SK-N-SH (cell line): ENCODE measurements around the gene ZDHHC11B. TPM values are rescaled to one million over a fixed set of nuclear protein-coding genes. Genes with fewer than 3 reads are reported as not detected.
"Not testable (repeated sequence)": the region's sequence is repeated elsewhere in the genome, so short reads cannot be mapped to it uniquely, and the experiment has no call there.

Experiments used
- CTCF ChIA-PET: fragments of 300-600, 350-600 bp; formaldehyde crosslinking; extraction: SDS; loops from one replicate; lab custom pipeline; 2021; lab: Yijun Ruan, JAX
- POLR2A ChIA-PET: fragments of 350-600 bp; sonication (Branson Sonifier 250); formaldehyde crosslinking; extraction: SDS; loops from one replicate; lab custom pipeline; 2020; ENCODE audit warnings: antibody characterized with exemption, inconsistent platforms; lab: Yijun Ruan, JAX
- DNase-seq: peaks from one replicate; pipeline ENCODE4 v3.0.0; 2012
- H2AFZ ChIP-seq: fragments of 200-600 bp; sonication (generic); 2 replicates; pipeline ENCODE4 v1.8.1; 2016; ENCODE audit warnings: antibody characterized with exemption, mild to moderate bottlenecking, low read depth
- H3F3A ChIP-seq: fragments of 200-600 bp; sonication (generic); replicated peaks from 2 replicates; pipeline ENCODE3; 2016; ENCODE audit warnings: antibody characterized with exemption, mild to moderate bottlenecking; ENCODE audit not compliant: insufficient read depth
- H3K27ac ChIP-seq, 2 experiments: fragments of 200-500 bp in 1 of 2; fragments of 200-600 bp in 1 of 2; sonication (Bioruptor generic) in 1 of 2; sonication (generic), shearing (Covaris generic) in 1 of 2; 2 replicates each; pipeline versions ENCODE4 v1.5.1 to v1.6.1; 2014 to 2016; ENCODE audit warnings: low read depth in 2 of 2, inconsistent platforms in 1 of 2, low read length in 1 of 2, mild to moderate bottlenecking in 1 of 2, mixed read lengths in 1 of 2
- H3K27me3 ChIP-seq: fragments of 200-600 bp; sonication (generic), shearing (Covaris generic); 2 replicates; pipeline ENCODE4 v1.6.1; 2016; ENCODE audit warnings: mixed run types; ENCODE audit not compliant: insufficient read depth
- H3K36me3 ChIP-seq, 2 experiments: fragments of 200-500 bp in 1 of 2; fragments of 200-600 bp in 1 of 2; sonication (Bioruptor generic) in 1 of 2; sonication (generic) in 1 of 2; replicated peaks in 1 of 2; 2 replicates each; pipeline versions ENCODE3 to v1.5.1; 2014 to 2016; ENCODE audit warnings: low read length in 1 of 2, mild to moderate bottlenecking in 1 of 2; ENCODE audit not compliant: insufficient read depth in 2 of 2, control insufficient read depth in 1 of 2
- H3K4me1 ChIP-seq, 2 experiments: fragments of 200-500 bp in 1 of 2; fragments of 200-600 bp in 1 of 2; sonication (Bioruptor generic) in 1 of 2; sonication (generic), shearing (Covaris generic) in 1 of 2; 2 replicates each; pipeline versions ENCODE4 v1.5.1 to v1.6.1; 2014 to 2016; ENCODE audit warnings: low read depth in 1 of 2, low read length in 1 of 2, mixed run types in 1 of 2; ENCODE audit not compliant: insufficient read depth in 2 of 2, control insufficient read depth in 1 of 2
- H3K4me2 ChIP-seq: fragments of 200-600 bp; sonication (generic), shearing (Covaris generic); 2 replicates; pipeline ENCODE4 v1.6.1; 2017; ENCODE audit warnings: mixed run types
- H3K4me3 ChIP-seq, 2 experiments: fragments of 200-500 bp in 1 of 2; fragments of 200-600 bp in 1 of 2; sonication (Bioruptor generic) in 1 of 2; sonication (generic), shearing (Covaris generic) in 1 of 2; 2 replicates each; pipeline versions ENCODE4 v1.5.1 to v1.8.1; 2014 to 2016; ENCODE audit warnings: low read depth in 2 of 2, inconsistent platforms in 1 of 2, low read length in 1 of 2, mild to moderate bottlenecking in 1 of 2, mixed read lengths in 1 of 2, moderate library complexity in 1 of 2
- H3K79me2 ChIP-seq: fragments of 200-600 bp; sonication (generic); 2 replicates; pipeline ENCODE4 v1.8.1; 2017; ENCODE audit warnings: mild to moderate bottlenecking; ENCODE audit not compliant: insufficient read depth
- H3K9ac ChIP-seq: fragments of 200-600 bp; sonication (generic); 2 replicates; pipeline ENCODE4 v1.6.1; 2017; ENCODE audit warnings: mixed run types
- H3K9me2 ChIP-seq: fragments of 200-600 bp; sonication (generic); 2 replicates; pipeline ENCODE4 v1.6.1; 2017; ENCODE audit warnings: mixed run types
- H3K9me3 ChIP-seq: fragments of 200-600 bp; sonication (generic); 2 replicates; pipeline ENCODE4 v1.6.1; 2017; ENCODE audit warnings: mixed run types, mild to moderate bottlenecking, moderate library complexity
- H4K20me1 ChIP-seq: fragments of 200-600 bp; sonication (generic); 2 replicates; pipeline ENCODE4 v1.6.1; 2017; ENCODE audit warnings: mild to moderate bottlenecking, mixed run types; ENCODE audit not compliant: insufficient read depth
- WGBS: methylation state at CpG from one replicate; pipeline ENCODE4 v1.1.6; 2017; ENCODE audit warnings: low lambda C conversion rate; 5-methylcytosine and 5-hydroxymethylcytosine counted together
- polyA plus RNA-seq, 3 experiments: library from polyadenylated mRNA; depleted of rRNA; stranded (reverse); fragments of >200 nt; gene quantifications; 2 replicates each; pipeline ENCODE4 v1.2.3, GENCODE V29; 2012

The ZDHHC11B gene
- polyA plus RNA-seq, 1 of the 3 experiments (the other 2 are of a cell fraction) = not detected

DNA sequence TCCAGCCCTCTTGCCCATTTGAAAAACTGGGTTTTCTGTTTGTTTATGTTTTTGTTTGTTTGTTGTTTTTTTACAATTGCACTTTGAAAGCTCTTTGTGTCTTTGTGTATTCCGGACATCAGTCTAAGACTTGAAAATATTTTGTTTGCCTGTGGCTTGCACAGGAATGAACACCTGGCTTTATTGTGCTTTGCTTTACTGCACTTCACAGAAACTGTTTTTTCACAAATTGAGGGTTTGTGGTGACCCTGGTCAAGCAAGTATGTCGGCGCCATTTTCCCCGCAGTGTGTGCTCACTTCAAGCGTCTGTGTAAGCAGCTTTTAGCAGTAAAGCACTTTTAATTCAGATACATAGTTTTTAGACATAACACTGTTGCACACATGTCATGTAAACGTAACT, 42.3 kb downstream of the ZDHHC11B start:
- H3K4me3 ChIP-seq, H3K27ac ChIP-seq, H2AFZ ChIP-seq, H3F3A ChIP-seq, CTCF ChIA-PET, H3K9me3 ChIP-seq, H3K4me2 ChIP-seq, DNase-seq, H3K4me1 ChIP-seq, POLR2A ChIA-PET, H3K27me3 ChIP-seq, H3K36me3 ChIP-seq, H3K79me2 ChIP-seq, H3K9ac ChIP-seq, H3K9me2 ChIP-seq, H4K20me1 ChIP-seq: not testable (repeated sequence)
- WGBS = 62% methylated on average over 6 of the region's 6 CpGs

DNA sequence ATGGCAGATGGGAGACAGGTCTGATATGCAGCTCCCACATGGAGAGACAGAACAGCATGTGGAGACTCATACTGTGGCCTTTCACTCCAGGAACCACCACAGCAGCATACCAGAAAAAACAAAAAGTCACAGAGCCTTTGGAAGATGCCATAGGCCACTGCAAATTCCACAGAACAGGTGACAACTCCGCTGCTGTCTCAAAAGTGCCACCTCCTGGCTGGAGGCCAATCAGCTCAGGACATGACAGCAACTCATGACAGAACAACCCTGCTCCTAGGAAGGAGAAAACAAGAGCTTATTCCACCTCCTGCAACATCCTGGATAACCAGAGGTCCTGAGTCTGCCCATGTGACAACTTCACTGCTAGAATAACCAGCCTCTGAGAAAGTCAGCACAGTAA, 50.4 kb downstream of the ZDHHC11B start:
- CTCF ChIA-PET, H4K20me1 ChIP-seq, POLR2A ChIA-PET, H3K27ac ChIP-seq, DNase-seq, H3K4me2 ChIP-seq, H3K9me2 ChIP-seq, H3K9me3 ChIP-seq, H3K36me3 ChIP-seq, H3K79me2 ChIP-seq, H3K9ac ChIP-seq, H3K4me1 ChIP-seq, H2AFZ ChIP-seq, H3K4me3 ChIP-seq, H3K27me3 ChIP-seq, H3F3A ChIP-seq: not testable (repeated sequence)
- WGBS = no CpG with 5 or more reads among the region's 1 CpG

DNA sequence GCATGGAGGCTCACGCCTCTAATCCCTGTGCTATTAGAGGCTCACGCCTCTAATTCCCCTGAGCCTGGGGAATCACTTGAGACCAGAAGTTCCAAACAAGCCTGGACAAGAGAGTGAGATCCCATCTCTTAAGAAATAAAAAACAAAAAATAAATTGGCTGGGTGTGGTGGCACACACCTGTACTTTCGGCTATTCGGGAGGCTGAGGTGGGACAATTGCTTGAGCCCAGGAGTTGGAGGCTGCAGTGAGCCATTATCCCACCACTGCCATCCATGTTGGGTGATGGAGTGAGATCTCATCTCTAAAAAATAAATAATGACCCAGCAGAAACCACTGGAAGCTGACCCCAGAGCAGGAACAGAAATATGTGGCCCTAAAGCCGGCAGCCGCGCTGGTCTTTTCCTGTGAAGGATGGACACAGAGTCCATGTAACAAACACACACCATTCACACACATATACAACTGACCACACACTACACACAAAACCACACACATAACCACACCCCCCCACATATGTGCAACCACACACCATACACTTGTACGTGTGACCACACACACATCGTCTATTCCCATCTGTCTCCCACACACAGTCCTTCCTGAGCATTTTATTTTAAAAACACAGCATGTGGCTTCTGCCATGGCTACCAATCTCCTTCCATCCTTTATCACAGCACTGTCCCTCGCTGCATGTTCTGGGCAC, 51.6 kb downstream of the ZDHHC11B start:
- CTCF ChIA-PET, POLR2A ChIA-PET, H3K27ac ChIP-seq, H3K9me3 ChIP-seq, H2AFZ ChIP-seq, H3K4me3 ChIP-seq, H3K9me2 ChIP-seq, DNase-seq, H3K79me2 ChIP-seq, H3K36me3 ChIP-seq, H4K20me1 ChIP-seq, H3K4me1 ChIP-seq, H3K9ac ChIP-seq, H3F3A ChIP-seq, H3K27me3 ChIP-seq, H3K4me2 ChIP-seq: not testable (repeated sequence)
- WGBS = 61% methylated on average over 10 of the region's 10 CpGs

DNA sequence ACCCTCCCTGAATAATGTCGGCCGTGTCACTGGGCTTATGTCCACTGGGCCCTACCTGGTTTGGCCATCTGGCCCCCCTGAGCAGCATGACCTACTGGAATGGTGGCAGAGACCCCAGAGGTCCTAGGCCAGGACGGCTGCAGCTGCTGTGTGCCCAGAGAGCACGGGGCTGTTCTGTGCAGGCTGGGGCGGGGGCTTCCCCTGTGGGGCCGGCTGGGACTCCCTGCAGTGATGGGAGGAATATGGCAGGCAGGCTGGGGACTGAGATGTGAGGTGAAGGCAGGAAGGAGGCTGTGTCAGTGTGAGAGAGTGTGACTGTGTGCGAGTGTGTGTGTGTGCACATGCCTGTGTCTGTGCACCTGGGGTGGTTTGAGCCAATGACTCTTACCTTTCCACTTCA, 55.3 kb downstream of the ZDHHC11B start:
- CTCF ChIA-PET, POLR2A ChIA-PET: not testable (repeated sequence)

DNA sequence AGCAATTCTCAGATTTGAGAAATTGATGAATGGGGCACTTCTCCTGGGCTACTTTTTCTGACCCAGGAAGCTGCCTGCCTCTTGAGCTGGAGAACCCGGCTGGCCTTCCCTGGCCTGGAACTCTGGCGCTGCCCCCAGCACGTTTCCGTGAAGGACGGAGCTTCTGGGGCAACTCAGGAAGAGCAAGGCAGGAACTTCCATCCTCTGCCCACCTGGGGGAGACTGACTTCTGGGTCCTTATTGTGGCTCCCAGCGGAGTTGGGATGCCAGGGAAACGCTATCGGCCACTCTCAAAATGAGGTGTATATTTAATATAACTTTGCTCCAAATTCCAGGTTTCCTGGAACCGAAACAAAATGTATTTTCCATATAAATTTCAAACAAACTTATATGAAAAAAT, 57.4 kb downstream of the ZDHHC11B start:
- H3K9ac ChIP-seq, H2AFZ ChIP-seq, H3K4me1 ChIP-seq, H4K20me1 ChIP-seq, H3K79me2 ChIP-seq, H3K36me3 ChIP-seq, CTCF ChIA-PET, H3F3A ChIP-seq, H3K4me2 ChIP-seq, H3K9me3 ChIP-seq, DNase-seq, H3K27me3 ChIP-seq, H3K4me3 ChIP-seq, H3K9me2 ChIP-seq, POLR2A ChIA-PET, H3K27ac ChIP-seq: not testable (repeated sequence)
- WGBS = 55% methylated on average over 6 of the region's 9 CpGs

More for the DNA sequence above, 55.3 kb downstream of the ZDHHC11B start:
- H3K4me3 ChIP-seq, H3K79me2 ChIP-seq, H2AFZ ChIP-seq, H3K9me2 ChIP-seq, H3K27ac ChIP-seq, H3K4me2 ChIP-seq, H3K9me3 ChIP-seq, H3F3A ChIP-seq, DNase-seq, H3K4me1 ChIP-seq, H3K9ac ChIP-seq, H3K27me3 ChIP-seq, H4K20me1 ChIP-seq, H3K36me3 ChIP-seq: not testable (repeated sequence)
- 39% methylated on average over 4 of the region's 7 CpGs for WGBS

DNA sequence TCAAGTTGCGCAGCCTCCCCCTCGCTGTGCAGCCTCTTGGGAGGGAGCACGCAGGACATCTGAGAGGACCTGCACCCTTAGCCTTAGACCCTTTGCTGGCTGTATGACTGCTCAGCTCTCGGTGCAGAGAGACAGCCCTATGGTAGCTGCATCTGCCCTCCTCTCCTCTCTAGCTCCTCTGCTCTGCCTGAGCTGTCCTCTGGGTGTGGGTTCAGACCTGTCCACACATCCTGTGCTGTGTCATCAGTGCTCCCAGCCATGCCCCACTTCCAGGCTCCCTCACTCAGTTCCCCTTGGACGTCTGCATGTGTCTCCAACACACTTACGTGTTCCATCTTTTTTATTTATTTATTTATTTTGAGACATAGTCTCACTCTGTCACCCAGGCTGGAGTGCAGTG, 60.7 kb downstream of the ZDHHC11B start:
- H3K9ac ChIP-seq, H3K27me3 ChIP-seq, POLR2A ChIA-PET, H3K27ac ChIP-seq, H3K9me2 ChIP-seq, H3K9me3 ChIP-seq, DNase-seq, H3K36me3 ChIP-seq, H3K4me3 ChIP-seq, H3K4me2 ChIP-seq, H4K20me1 ChIP-seq, H3K79me2 ChIP-seq, CTCF ChIA-PET, H3F3A ChIP-seq, H3K4me1 ChIP-seq, H2AFZ ChIP-seq: not testable (repeated sequence)
- WGBS = 50% methylated on average over 2 of the region's 6 CpGs
